ENCODE results near the gene EPHA7.

The EPHA7 gene

GRCh38 chr6:93213028-93213427 is 206.3 kb downstream of the EPHA7 start:
- H3K9me3 Mint-ChIP-seq: peaks cover 15% of the 10 kb centered on the region
- H3K4me3 Mint-ChIP-seq: no peak overlapping the region
- no peak overlapping the region for H3K27ac Mint-ChIP-seq
- no peaks in the 10 kb centered on the region for H3K4me1 Mint-ChIP-seq (ENCODE audit: low read depth)
- H3K36me3 Mint-ChIP-seq (ENCODE audit: low read depth): no peaks in the 10 kb centered on the region
- H3K27me3 Mint-ChIP-seq: no peaks in the 10 kb centered on the region

GRCh38 chr6:93210908-93211307 is 208.5 kb downstream of the EPHA7 start:
- no peak overlapping the region for H3K27ac Mint-ChIP-seq
- peaks cover 15% of the 10 kb centered on the region for H3K9me3 Mint-ChIP-seq
- no peaks in the 10 kb centered on the region for H3K36me3 Mint-ChIP-seq (ENCODE audit: low read depth)
- H3K27me3 Mint-ChIP-seq: no peaks in the 10 kb centered on the region
- H3K4me3 Mint-ChIP-seq: no peak overlapping the region
- no peaks in the 10 kb centered on the region for H3K4me1 Mint-ChIP-seq (ENCODE audit: low read depth)

- H3K27me3 Mint-ChIP-seq: no peaks in the 10 kb centered on the region
Measured at GRCh38 chr6:93209358-93209757, 210.0 kb downstream of the EPHA7 start.

GRCh38 chr6:93196406-93196970 is 222.9 kb downstream of the EPHA7 start:
- Mint-ChIP-seq H3K4me1 (ENCODE audit: low read depth) (no peaks in the 10 kb centered on the region), H3K9me3 (peaks cover 3% of the 10 kb centered on the region), H3K4me3 (no peak overlapping the region), H3K27me3 (no peaks in the 10 kb centered on the region), H3K36me3 (ENCODE audit: low read depth) (no peaks in the 10 kb centered on the region), H3K27ac (no peak overlapping the region)

More at GRCh38 chr6:93209358-93209757, 210.0 kb downstream of the EPHA7 start:
- H3K9me3 Mint-ChIP-seq: peaks cover 19% of the 10 kb centered on the region
- no peaks in the 10 kb centered on the region for H3K4me1 Mint-ChIP-seq (ENCODE audit: low read depth)
- no peak overlapping the region for H3K4me3 Mint-ChIP-seq
- H3K36me3 Mint-ChIP-seq (ENCODE audit: low read depth): no peaks in the 10 kb centered on the region
- H3K27ac Mint-ChIP-seq: no peak overlapping the region

GRCh38 chr6:93194480-93194879 is 224.9 kb downstream of the EPHA7 start:
- Mint-ChIP-seq H3K9me3 (no peaks in the 10 kb centered on the region), H3K36me3 (ENCODE audit: low read depth) (no peaks in the 10 kb centered on the region), H3K27ac (no peak overlapping the region), H3K4me3 (no peak overlapping the region), H3K4me1 (ENCODE audit: low read depth) (no peaks in the 10 kb centered on the region), H3K27me3 (no peaks in the 10 kb centered on the region)

GRCh38 chr6:93193868-93194267 is 225.5 kb downstream of the EPHA7 start:
- no peaks in the 10 kb centered on the region for H3K4me1 Mint-ChIP-seq (ENCODE audit: low read depth)
- no peaks in the 10 kb centered on the region for H3K36me3 Mint-ChIP-seq (ENCODE audit: low read depth)
- H3K27ac Mint-ChIP-seq: no peak overlapping the region
- no peaks in the 10 kb centered on the region for H3K27me3 Mint-ChIP-seq
- no peak overlapping the region for H3K4me3 Mint-ChIP-seq
- no peaks in the 10 kb centered on the region for H3K9me3 Mint-ChIP-seq

All from stimulated activated naive CD8-positive, alpha-beta T cell treated with anti-CD3 and anti-CD28 coated beads, Interleukin-15, Interleukin-2, amounts not matched to agents 100 ng/mL and 50 ng/mL, for 24 hours (primary cell).